ENCODE measurements around the gene ARID1B.
"Not testable (repeated sequence)": the region's sequence is repeated elsewhere in the genome, so short reads cannot be mapped to it uniquely, and the experiment has no call there.

ARID1B gene

GRCh38 chr6:157145656-157146285 lies 368.6 kb downstream of the ARID1B start:
- no peak for DNase-seq

- not testable (repeated sequence) for DNase-seq
Measured at GRCh38 chr6:157147054-157148026, 370.2 kb downstream of the ARID1B start.

GRCh38 chr6:157148391-157149323 lies 371.5 kb downstream of the ARID1B start:
- no peak for DNase-seq

- no peak for DNase-seq
Measured at GRCh38 chr6:157150076-157150475, 372.9 kb downstream of the ARID1B start.

GRCh38 chr6:157151029-157151428 lies 373.9 kb downstream of the ARID1B start:
- DNase-seq: no peak

GRCh38 chr6:157151989-157152388 lies 374.8 kb downstream of the ARID1B start:
- no peak for DNase-seq

- no peak for DNase-seq
Measured at GRCh38 chr6:157152556-157152955, 375.4 kb downstream of the ARID1B start.

GRCh38 chr6:157155804-157156203 lies 378.6 kb downstream of the ARID1B start:
- DNase-seq: no peak

GRCh38 chr6:157157258-157157657 lies 380.1 kb downstream of the ARID1B start:
- no peak for DNase-seq

- DNase-seq: no peak
Measured at GRCh38 chr6:157158456-157158855, 381.3 kb downstream of the ARID1B start.

- DNase-seq: no peak
Measured at GRCh38 chr6:157158897-157159296, 381.7 kb downstream of the ARID1B start.

GRCh38 chr6:157159348-157159747 lies 382.2 kb downstream of the ARID1B start:
- no peak for DNase-seq

- no peak for DNase-seq
Measured at GRCh38 chr6:157161912-157162311, 384.7 kb downstream of the ARID1B start.

- no peak for DNase-seq
Measured at GRCh38 chr6:157162766-157163433, 385.7 kb downstream of the ARID1B start.

GRCh38 chr6:157163434-157164159 lies 386.4 kb downstream of the ARID1B start:
- no peak for DNase-seq

GRCh38 chr6:157164972-157165371 lies 387.8 kb downstream of the ARID1B start:
- DNase-seq: no peak

- no peak for DNase-seq
Measured at GRCh38 chr6:157166784-157167183, 389.6 kb downstream of the ARID1B start.

- DNase-seq: no peak
Measured at GRCh38 chr6:157167837-157168236, 390.7 kb downstream of the ARID1B start.

GRCh38 chr6:157168471-157168870 lies 391.3 kb downstream of the ARID1B start:
- DNase-seq: no peak

GRCh38 chr6:157169226-157169625 lies 392.0 kb downstream of the ARID1B start:
- no peak for DNase-seq

GRCh38 chr6:157169656-157170055 lies 392.5 kb downstream of the ARID1B start:
- no peak for DNase-seq

- no peak for DNase-seq
Measured at GRCh38 chr6:157170535-157170934, 393.4 kb downstream of the ARID1B start.
